CMK (cell line): Measurements from ENCODE around the gene RSPRY1.
"Not testable (repeated sequence)": the region's sequence is repeated elsewhere in the genome, so short reads cannot be mapped to it uniquely, and the experiment has no call there.

Source experiments
- DNase-seq: peaks from one replicate; pipeline ENCODE4 v3.0.0-alpha.2; 2010; ENCODE audit warnings: low read depth

Gene RSPRY1

GRCh38 chr16:57186872-57187854, 1.0 kb downstream of the RSPRY1 start:
- DNase-seq, result no peak

DNA sequence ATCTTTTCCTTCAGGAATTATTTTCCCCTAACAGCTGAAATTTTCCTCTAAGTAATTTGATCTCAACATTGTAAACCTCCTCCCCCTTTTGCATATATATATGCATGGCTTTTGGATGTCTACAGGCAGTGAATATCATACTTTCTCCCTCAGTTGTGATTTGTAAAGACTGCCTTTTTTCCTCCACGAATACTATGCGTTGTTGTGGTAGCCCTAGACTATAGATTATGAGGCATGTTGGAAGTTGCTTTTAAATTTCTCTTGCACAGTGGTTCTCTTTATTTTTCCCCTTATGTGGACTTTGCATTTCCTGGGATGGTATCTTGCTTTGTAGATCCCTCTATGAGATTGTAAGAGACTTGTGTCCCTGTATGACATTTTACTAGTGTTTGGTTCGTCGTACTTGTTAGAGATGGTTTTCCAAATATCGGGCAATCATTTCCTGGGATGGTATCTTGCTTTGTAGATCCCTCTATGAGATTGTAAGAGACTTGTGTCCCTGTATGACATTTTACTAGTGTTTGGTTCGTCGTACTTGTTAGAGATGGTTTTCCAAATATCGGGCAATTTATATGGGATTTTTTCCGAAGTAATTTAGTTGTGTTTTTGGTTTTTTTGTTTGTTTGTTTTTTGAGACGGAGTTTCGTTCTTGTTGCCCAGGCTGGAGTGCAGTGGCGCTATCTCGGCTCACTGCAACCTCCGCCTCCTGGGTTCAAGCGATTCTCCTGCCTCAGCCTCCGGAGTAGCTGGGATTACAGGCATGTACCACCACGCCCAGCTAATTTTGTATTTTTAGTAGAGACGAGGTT, 2.0 kb downstream of the RSPRY1 start:
- DNase-seq, result not testable (repeated sequence)

- DNase-seq, result no peak
Observed at GRCh38 chr16:57188711-57189002, 2.5 kb downstream of the RSPRY1 start.

DNA sequence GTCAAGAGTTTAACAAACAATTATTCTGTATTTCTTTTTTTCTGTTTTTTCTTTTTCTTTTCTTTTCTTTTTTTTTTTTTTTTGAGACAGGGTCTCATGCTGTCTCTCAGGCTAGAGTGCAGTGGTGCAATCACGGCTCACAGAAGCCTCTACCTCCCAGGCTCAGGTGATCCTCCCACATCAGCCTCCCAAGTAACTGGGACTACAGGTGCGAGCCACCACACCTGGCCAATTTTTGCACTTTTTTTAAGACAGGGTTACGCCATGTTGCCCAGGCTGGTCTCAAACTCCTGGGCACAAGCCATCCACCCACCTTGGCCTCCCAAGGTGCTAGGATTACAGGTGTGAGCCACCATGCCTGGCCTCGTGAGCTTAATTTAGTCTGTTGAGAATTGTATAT, 3.4 kb downstream of the RSPRY1 start:
- DNase-seq, result not testable (repeated sequence)

DNA sequence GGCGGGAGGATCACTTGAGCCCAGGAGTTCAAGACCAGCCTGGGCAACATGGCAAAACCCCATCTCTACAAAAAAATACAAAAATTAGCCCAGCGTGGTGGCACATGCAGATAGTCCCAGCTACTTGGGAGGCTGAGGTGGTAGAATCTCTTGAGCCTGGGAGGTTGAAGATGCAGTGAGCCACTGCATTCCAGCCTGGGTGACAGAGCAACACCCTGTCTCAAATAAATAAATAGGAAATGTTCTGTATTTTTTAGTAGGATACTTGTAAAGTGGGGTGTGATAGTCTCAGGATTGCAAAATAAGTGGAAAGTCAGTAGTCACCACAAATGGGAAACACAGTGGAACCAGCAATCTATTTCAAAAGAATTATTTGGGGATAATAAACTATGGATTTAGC, 4.0 kb downstream of the RSPRY1 start:
- no peak for DNase-seq

DNA sequence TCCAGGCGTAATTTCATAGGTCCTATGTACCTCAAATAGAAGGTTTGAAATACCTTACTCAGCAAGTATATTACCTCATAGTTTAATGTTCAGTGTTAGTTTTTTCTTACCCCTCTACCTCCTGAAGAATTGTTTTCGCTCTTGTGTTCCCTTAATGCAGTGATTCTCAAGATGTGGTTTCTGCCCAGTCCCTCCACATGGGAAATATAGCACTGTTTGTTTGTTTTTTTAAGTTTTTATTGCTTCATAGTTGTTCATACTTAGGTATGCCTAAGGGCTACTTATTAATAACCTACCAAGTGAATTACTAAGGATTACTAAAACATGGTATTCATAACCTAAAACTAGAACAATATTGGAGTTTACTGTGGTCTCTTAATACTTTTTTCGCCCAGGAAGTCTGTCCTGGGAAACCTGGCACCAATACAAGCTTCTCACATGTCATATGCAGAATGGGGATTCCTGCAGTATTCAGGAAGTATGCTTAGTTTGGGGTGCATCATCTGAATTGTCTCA, 5.0 kb downstream of the RSPRY1 start:
- DNase-seq, result no peak

DNA sequence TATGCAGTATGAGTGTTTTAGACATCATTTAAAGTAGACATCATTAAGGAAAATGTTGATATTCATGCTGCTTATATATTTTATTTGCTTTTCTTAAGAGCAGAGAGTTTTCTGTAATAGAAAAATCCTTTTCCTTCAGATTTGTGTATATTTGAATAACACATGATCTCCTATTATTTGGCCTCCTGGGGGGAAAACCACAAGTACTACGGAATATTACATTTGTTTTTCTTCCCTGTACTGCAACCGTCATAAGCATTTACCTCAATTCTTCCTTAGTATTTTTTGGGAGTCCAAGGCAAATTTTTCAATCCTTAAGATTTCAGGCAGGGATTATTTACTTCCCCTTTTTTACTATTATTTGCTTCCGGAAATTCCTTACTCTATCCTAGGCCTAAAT, 6.0 kb downstream of the RSPRY1 start:
- no peak for DNase-seq

- DNase-seq, result no peak
Observed at GRCh38 chr16:57192720-57193486, 6.8 kb downstream of the RSPRY1 start.

DNA sequence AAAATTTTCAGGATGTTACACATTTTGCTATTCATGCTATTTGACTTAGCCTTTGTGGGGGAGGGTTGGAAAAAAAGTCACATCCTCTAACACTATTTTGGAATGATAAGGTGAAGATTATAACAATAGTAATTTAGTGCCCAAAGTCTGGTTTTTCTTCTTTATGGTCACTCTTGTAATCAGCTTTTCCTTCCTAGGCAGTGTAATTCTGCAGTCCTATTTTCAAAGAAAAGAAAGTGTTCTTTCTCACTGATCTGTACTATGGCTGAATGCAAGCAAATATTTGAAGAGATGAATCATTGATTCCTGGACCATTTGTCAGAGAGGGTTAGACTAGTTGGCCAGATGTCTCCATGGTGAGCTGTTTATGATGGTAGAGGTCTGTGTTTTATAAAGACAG, 8.4 kb downstream of the RSPRY1 start:
- DNase-seq, result no peak

GRCh38 chr16:57196286-57196685, 10.2 kb downstream of the RSPRY1 start:
- DNase-seq, result no peak

- no peak for DNase-seq
Observed at GRCh38 chr16:57196753-57197152, 10.6 kb downstream of the RSPRY1 start.

GRCh38 chr16:57200321-57200720, 14.2 kb downstream of the RSPRY1 start:
- DNase-seq, result not testable (repeated sequence)

DNA sequence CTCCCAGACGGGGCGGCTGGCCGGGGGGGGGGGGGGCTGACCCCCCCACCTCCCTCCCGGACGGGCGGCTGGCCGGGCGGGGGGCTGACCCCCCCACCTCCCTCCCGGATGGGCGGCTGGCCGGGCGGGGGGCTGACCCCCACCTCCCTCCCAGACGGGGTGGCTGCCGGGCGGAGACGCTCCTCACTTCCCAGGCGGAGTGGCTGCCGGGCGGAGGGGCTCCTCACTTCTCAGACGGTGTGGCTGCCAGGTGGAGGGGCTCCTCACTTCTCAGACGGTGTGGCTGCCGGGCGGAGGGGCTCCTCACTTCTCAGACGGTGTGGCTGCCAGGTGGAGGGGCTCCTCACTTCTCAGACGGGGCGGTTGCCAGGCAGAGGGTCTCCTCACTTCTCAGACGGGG, 14.8 kb downstream of the RSPRY1 start:
- not testable (repeated sequence) for DNase-seq

DNA sequence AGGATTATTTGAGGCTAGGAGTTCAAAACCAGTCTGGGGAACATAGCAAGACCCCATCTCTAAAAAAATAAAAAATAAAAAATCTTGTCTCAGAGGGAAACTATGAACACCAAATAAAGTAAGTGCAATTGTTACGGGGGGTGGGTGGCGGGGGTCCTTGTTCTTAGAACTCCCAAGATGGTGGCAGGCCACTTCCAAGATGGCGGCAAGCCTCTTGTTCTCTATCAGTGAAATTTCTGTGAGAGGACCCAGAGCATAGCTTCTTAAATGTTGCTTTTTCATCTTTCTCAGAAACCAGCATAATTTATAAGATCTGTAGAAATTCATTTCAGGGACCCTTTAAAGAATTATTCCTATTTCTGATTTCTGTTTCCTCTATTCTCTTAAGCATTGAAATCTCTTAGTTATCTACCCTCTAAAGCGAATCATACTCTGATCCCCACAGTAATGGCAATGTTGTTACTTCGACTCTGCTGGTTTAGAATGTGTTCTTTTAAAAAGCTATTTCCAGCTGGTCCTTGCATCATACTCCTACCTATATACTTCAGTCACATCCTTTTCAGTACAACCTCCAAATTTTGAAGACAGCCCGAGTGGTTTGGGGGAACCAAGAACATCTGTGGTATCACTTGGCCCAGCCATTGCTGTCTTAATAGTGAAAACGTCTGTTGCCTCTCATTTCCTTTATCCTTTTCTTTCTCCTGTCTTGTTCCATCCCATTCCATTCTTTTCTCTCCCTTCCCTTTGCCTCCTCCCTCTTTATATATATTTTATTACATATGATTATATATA, 16.2 kb downstream of the RSPRY1 start:
- DNase-seq, result no peak

DNA sequence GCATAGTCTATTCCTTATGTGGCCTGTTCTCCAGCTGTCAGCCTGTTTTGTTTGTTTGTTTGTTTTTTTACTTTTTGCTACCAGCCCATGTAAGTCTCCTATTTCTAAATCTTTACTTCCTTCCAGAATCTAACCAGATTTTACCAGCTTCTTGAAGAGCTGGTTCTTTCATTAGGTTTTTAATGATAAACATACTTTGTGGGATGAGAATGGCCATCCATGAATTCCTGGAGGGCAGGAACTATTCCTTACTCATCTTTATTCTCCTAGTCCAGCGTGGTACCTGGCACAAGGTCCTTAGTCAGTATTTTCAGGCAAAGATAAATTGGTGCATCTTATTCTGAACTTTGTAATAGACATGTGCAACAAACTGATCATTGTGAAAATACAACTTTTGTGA, 17.3 kb downstream of the RSPRY1 start:
- no peak for DNase-seq

DNA sequence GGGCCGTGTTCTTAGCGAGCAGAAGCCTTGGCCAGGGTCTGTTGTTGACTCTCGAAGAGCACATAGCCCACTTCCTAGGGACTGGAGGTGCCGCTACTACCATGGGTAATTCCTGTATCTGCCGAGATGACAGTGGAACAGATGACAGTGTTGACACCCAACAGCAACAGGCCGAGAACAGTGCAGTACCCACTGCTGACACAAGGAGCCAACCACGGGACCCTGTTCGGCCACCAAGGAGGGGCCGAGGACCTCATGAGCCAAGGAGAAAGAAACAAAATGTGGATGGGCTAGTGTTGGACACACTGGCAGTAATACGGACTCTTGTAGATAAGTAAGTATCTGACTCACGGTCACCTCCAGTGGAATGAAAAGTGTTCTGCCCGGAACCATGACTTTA, 18.5 kb downstream of the RSPRY1 start:
- DNase-seq, result no peak

GRCh38 chr16:57208926-57209325, 22.8 kb downstream of the RSPRY1 start:
- DNase-seq, result no peak

DNA sequence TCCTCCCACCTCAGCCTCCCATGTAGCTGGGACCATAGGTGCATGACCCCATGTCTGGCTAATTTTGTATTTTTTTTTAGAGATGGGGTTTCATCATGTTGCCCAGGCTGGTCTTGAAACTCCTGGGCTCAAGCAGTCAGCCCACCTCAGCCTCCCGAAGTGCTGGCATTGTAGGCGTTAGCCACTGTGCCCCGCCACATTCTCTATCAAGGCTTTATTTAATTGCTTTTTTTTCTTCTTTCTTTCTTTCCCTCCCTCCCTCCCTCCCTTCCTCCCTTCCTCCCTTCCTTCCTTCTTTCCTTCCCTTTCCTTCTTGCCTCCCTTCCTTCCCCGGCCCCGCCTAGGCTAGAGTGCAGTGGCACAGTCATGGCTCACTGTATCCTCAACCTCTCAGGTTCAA, 23.7 kb downstream of the RSPRY1 start:
- DNase-seq, result no peak

GRCh38 chr16:57213462-57213861, 27.3 kb downstream of the RSPRY1 start:
- no peak for DNase-seq

- DNase-seq, result no peak
Observed at GRCh38 chr16:57216968-57217367, 30.8 kb downstream of the RSPRY1 start.

GRCh38 chr16:57223057-57223456, 36.9 kb downstream of the RSPRY1 start:
- DNase-seq, result no peak
